Astrocyte (in vitro differentiated cells and primary cell): ENCODE measurements around the gene KCNC4.

Source experiments
- CTCF ChIP-seq: IDR thresholded peaks from 2 replicates; pipeline ENCODE4 v1.5.1; 2011; ENCODE audit warnings: low read depth, mild to moderate bottlenecking, inconsistent platforms, low read length, moderate library complexity; ENCODE audit not compliant: insufficient read depth
- EZH2 ChIP-seq: IDR thresholded peaks from 2 replicates; pipeline ENCODE4 v1.6.1; 2012; ENCODE audit warnings: mild to moderate bottlenecking, low read length, inconsistent platforms; ENCODE audit not compliant: insufficient read depth

GRCh38 chr1:110186558-110186957 lies 23.6 kb upstream of the KCNC4 start:
- TF ChIP-seq CTCF (no peak), EZH2 (no peak)
